ENCODE measurements around the gene MUC5B. TPM values are rescaled to one million over a fixed set of nuclear protein-coding genes. Genes with fewer than 3 reads are reported as not detected.

MUC5B gene
- total RNA-seq, 4 donors from 2014 or later: 0.44 TPM; not detected in 3

DNA sequence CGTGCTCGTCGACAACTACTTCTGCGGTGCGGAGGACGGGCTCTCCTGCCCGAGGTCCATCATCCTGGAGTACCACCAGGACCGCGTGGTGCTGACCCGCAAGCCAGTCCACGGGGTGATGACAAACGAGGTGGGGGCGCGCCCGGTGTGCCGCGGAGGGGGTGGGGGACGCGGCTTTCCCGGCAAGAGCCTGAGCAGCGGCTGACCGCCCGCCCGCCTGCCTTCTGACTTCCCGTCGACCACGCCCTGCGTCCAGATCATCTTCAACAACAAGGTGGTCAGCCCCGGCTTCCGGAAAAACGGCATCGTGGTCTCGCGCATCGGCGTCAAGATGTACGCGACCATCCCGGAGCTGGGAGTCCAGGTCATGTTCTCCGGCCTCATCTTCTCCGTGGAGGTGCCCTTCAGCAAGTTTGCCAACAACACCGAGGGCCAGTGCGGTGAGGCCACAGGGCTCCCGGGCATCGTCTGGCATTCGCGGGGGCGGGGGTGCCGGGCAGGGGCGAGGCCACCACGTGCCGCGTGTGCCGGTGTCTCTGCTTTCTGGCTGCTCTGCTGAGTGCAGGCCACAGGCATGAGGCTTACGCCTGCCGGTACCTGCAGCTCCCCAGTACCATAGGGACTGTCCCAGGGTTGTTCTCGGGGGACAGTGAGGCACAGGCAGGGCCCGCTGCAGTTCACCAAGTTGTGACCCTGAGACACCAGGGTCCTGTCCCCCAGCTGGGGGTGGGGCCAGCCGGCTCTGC is 28.5 kb upstream of the MUC5B start:
- ATAC-seq (ENCODE audit: low FRiP score): no peak
- DNase-seq (ENCODE audit: low spot score): no peak
- no peak for TF ChIP-seq CTCF (IDR thresholded peaks at IDR 0.05)

DNA sequence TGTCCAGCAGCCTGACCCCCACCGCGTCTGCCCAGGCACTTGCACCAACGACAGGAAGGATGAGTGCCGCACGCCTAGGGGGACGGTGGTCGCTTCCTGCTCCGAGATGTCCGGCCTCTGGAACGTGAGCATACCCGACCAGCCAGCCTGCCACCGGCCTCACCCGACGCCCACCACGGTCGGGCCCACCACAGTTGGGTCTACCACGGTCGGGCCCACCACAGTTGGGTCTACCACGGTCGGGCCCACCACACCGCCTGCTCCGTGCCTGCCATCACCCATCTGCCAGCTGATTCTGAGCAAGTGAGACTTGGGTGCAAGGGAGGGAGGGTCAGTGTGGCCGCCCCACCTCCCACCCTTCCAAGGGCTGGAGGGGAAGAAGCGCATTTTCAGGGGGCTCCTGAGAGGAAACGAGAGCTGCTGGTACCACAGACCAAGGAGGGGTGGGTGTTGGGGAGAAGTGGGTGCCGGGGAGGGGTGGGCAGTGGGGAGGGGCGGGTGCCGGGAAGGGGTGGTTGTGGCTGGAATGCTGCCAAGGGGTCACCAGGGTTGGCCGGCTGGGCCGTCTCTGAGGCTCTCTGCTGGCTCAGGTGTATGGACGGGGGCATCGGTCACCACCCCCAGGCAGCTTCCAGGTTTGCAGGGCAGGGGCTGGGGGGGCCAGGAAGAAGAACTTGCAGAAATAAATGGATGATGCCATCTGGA is 27.7 kb upstream of the MUC5B start:
- DNase-seq (ENCODE audit: low spot score): no peak
- no peak for ATAC-seq (ENCODE audit: low FRiP score)
- TF ChIP-seq CTCF (IDR thresholded peaks at IDR 0.05): no peak

DNA sequence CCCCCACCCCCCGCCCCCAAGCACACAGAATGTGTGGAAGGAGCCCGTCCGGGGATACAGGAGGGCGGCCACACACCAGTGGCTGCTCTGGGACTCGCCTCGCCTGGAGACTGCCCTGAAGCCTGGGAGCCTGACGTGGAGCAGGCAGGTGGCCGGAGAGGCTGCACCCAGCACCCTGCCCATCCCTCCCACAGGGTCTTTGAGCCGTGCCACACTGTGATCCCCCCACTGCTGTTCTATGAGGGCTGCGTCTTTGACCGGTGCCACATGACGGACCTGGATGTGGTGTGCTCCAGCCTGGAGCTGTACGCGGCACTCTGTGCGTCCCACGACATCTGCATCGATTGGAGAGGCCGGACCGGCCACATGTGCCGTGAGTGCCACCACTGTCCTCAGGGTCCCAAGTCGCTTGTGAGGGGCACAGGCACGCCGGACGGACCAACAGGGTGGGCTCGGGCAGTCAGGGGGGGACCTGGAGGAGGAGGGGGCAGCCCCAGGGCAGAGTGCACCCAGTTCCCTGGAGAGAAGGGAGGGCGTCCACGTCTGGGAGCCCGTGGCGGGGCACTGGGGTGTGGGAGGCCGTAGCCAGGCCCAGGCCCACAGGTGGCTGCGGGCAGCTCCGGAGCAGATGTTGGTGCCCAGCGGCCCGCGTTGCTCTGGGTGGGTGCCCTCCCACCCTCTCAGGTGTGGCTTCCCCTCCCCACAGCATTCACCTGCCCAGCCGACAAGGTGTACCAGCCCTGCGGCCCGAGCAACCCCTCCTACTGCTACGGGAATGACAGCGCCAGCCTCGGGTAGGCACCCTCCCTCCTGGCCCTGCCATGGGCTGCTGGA is 27.0 kb upstream of the MUC5B start:
- no peak for DNase-seq (ENCODE audit: low spot score)
- ATAC-seq (ENCODE audit: low FRiP score): no peak
- no peak for TF ChIP-seq CTCF (IDR thresholded peaks at IDR 0.05)

DNA sequence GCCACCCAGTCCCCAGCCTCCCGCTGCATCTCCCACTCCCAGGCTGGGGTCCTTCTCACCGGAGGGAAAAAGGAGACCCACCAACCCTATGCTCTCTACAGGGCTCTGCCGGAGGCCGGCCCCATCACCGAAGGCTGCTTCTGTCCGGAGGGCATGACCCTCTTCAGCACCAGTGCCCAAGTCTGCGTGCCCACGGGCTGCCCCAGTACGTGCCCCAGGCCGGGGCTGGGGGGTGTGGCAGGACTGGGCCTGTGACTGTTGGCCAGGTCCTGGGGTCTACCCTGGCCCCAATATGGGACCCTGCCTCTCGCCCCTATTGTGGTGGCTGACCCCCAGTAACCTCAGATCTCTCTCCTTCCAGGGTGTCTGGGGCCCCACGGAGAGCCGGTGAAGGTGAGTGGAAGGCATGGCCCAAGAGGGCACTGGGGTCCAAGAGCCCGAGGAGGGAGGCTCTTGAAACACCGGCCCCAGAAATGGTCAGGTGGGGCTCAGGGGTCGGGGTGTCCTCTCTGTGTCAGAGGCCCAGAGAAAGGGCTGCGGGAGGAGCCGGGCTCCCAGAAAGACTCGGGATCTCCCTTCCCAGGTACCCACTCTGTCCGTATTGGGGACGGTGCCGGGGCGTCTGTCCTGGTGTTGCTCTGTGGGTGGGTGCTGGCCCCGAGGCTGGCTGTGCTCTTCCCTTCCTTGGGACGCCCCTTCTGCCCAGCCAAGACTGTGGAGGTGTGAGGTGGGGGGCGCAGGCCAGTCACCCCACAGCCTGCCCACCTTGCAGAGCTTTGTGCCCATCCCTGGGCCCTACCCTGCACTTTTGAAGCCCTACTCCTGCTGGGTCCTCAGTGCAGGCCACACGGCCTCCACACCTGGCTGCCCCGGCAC is 26.1 kb upstream of the MUC5B start:
- DNase-seq (ENCODE audit: low spot score) (peak; percentile 10), ATAC-seq (ENCODE audit: low FRiP score) (no peak)
- no peak for TF ChIP-seq CTCF (IDR thresholded peaks at IDR 0.05)

GRCh38 chr11:1197431-1197885 is 25.4 kb upstream of the MUC5B start:
- TF ChIP-seq CTCF (IDR thresholded peaks at IDR 0.05): no peak
- ATAC-seq (ENCODE audit: low FRiP score): no peak
- no peak for DNase-seq (ENCODE audit: low spot score)

DNA sequence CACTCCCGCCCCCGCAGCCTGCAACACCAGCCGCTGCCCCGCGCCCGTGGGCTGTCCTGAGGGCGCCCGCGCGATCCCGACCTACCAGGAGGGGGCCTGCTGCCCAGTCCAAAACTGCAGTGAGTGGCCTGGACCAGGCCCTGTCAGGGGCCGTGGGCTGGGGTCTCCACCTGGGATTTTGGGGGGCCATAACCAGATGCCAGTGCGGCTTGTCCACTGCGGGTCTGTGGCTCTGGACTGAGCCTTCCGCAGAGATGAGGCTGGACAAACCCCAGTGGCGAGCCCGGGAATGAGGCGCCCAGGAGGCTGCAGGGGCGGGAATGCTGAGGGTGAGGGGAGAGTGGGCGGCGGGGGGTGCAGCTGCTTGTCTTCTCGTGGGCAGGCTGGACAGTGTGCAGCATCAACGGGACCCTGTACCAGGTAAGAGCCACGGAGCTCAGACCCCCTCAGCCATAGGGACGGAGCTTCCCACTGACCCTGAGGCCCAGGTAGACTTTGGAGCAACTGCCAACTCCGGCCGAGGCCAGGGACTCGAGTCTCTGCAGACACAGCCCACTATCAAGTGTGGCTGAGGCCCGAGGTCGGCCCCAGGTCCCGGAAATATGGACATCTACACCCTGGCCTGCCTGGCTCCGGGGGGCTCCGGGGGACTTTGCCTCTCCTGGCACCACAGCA is 24.8 kb upstream of the MUC5B start:
- no peak for TF ChIP-seq CTCF (IDR thresholded peaks at IDR 0.05)
- DNase-seq (ENCODE audit: low spot score) (no peak), ATAC-seq (ENCODE audit: low FRiP score) (no peak)
